ENCODE measurements around the gene GPC3.

DNA sequence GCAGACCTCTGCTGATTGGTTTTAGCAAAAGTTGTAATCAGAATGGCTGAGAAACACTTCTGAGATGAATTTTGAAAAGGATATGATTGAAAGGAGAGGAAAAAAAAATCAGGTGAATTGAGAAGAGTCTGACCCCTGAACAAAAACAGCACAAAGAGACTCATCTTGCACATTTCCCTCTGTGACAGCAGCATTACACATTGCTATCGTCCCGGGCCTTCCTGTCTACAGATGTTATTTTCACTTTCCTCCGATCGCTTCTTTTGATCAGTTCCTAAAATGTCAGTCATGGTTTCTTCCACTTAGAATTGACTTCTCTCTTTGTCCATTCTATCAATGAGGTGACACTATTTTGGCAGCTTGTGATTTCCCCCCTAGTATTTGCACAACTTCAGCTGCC, 262.6 kb downstream of the GPC3 start:
- TF ChIP-seq GRHL2 (CRISPR knock-in tag; IDR thresholded peaks at IDR 0.05; ENCODE audit: insufficient replicate concordance, severe bottlenecking) = no peak
- TF ChIP-seq, protein P1, sequence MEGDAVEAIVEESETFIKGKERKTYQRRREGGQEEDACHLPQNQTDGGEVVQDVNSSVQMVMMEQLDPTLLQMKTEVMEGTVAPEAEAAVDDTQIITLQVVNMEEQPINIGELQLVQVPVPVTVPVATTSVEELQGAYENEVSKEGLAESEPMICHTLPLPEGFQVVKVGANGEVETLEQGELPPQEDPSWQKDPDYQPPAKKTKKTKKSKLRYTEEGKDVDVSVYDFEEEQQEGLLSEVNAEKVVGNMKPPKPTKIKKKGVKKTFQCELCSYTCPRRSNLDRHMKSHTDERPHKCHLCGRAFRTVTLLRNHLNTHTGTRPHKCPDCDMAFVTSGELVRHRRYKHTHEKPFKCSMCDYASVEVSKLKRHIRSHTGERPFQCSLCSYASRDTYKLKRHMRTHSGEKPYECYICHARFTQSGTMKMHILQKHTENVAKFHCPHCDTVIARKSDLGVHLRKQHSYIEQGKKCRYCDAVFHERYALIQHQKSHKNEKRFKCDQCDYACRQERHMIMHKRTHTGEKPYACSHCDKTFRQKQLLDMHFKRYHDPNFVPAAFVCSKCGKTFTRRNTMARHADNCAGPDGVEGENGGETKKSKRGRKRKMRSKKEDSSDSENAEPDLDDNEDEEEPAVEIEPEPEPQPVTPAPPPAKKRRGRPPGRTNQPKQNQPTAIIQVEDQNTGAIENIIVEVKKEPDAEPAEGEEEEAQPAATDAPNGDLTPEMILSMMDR (IDR thresholded peaks at IDR 0.05) = no peak
